Hepatocyte (in vitro differentiated cells): ENCODE measurements around the gene ZBTB25. TPM values are rescaled to one million over a fixed set of nuclear protein-coding genes. Genes with fewer than 3 reads are reported as not detected.

Source experiments
- DNase-seq: peaks from one replicate; pipeline ENCODE4 v3.0.0-alpha.2; 2016; ENCODE audit warnings: low spot score
- H2AFZ ChIP-seq: fragments of 200-600 bp; sonication (generic); 2 replicates; pipeline ENCODE4 v1.6.0; 2016; ENCODE audit warnings: antibody characterized with exemption, mild to moderate bottlenecking
- H3K27ac ChIP-seq: fragments of 200-600 bp; sonication (generic); 2 replicates; pipeline ENCODE4 v1.5.1; 2016; ENCODE audit warnings: mild to moderate bottlenecking
- H3K27me3 ChIP-seq: fragments of 200-600 bp; sonication (generic); 2 replicates; pipeline ENCODE4 v1.6.1; 2016
- H3K36me3 ChIP-seq: fragments of 200-600 bp; sonication (generic); replicated peaks from 2 replicates; pipeline ENCODE4 v1.5.1; 2016; ENCODE audit warnings: low read depth; ENCODE audit not compliant: insufficient read depth
- H3K4me1 ChIP-seq: fragments of 200-600 bp; sonication (generic); 2 replicates; pipeline ENCODE4 v1.5.1; 2016; ENCODE audit warnings: mild to moderate bottlenecking, moderate library complexity; ENCODE audit not compliant: insufficient read depth
- H3K4me2 ChIP-seq: fragments of 200-600 bp; sonication (generic); 2 replicates; pipeline ENCODE4 v1.6.0; 2016
- H3K4me3 ChIP-seq: fragments of 200-600 bp; sonication (generic); 2 replicates; pipeline ENCODE4 v1.5.1; 2016; ENCODE audit warnings: mild to moderate bottlenecking
- H3K79me2 ChIP-seq: fragments of 200-600 bp; sonication (generic); 2 replicates; pipeline ENCODE4 v1.6.0; 2017; ENCODE audit warnings: mild to moderate bottlenecking
- H3K9me2 ChIP-seq: fragments of 200-600 bp; sonication (generic); replicated peaks from 2 replicates; pipeline ENCODE4 v1.6.0; 2017; ENCODE audit warnings: mild to moderate bottlenecking; ENCODE audit not compliant: insufficient read depth
- H3K9me3 ChIP-seq: fragments of 200-600 bp; sonication (generic); 2 replicates; pipeline ENCODE4 v1.5.1; 2016; ENCODE audit warnings: low read depth, mild to moderate bottlenecking
- H4K20me1 ChIP-seq: fragments of 200-600 bp; sonication (generic); 2 replicates; pipeline ENCODE4 v1.6.0; 2016; ENCODE audit warnings: mild to moderate bottlenecking; ENCODE audit not compliant: insufficient read depth, poor library complexity, severe bottlenecking
- EZH2 ChIP-seq: fragments of 200-600 bp; sonication (generic); IDR thresholded peaks from 2 replicates; pipeline ENCODE4 v1.6.1; 2016; ENCODE audit warnings: antibody characterized with exemption, mild to moderate bottlenecking, borderline replicate concordance
- EZH2phosphoT487 ChIP-seq: fragments of 200-600 bp; sonication (generic); IDR thresholded peaks from one replicate; pipeline ENCODE4 v1.6.1; 2018; ENCODE audit warnings: antibody characterized with exemption, mild to moderate bottlenecking, low read depth, moderate library complexity; ENCODE audit not compliant: unreplicated experiment, severe bottlenecking
- WGBS: methylation state at CpG from one replicate; pipeline ENCODE4 v1.1.6; 2016; ENCODE audit warnings: low lambda C conversion rate; ENCODE audit errors: missing lambda C conversion rate; 5-methylcytosine and 5-hydroxymethylcytosine counted together
- polyA plus RNA-seq: library from polyadenylated mRNA; unstranded; fragments of >200 nt; fragmentation: Nextera tagmentation; extraction: Ambion mirVana; gene quantifications from 2 replicates; pipeline ENCODE4 v1.2.1, GENCODE V29; 2016
- total RNA-seq: library from RNA; depleted of rRNA; stranded (reverse); fragments of >200 nt; gene quantifications from 2 replicates; pipeline ENCODE4 v1.2.3, GENCODE V29; 2014
- TF ChIP-seq, protein P1 (sequence below): fragments of 200-600 bp; sonication (generic); IDR thresholded peaks from 2 replicates; pipeline ENCODE4 v1.5.1; 2016; ENCODE audit warnings: antibody characterized with exemption, mild to moderate bottlenecking; ENCODE audit not compliant: poor library complexity

ZBTB25 gene
- total and polyA plus RNA-seq, 2 experiments from 2014 or later = 7.0 to 8.4 TPM

DNA sequence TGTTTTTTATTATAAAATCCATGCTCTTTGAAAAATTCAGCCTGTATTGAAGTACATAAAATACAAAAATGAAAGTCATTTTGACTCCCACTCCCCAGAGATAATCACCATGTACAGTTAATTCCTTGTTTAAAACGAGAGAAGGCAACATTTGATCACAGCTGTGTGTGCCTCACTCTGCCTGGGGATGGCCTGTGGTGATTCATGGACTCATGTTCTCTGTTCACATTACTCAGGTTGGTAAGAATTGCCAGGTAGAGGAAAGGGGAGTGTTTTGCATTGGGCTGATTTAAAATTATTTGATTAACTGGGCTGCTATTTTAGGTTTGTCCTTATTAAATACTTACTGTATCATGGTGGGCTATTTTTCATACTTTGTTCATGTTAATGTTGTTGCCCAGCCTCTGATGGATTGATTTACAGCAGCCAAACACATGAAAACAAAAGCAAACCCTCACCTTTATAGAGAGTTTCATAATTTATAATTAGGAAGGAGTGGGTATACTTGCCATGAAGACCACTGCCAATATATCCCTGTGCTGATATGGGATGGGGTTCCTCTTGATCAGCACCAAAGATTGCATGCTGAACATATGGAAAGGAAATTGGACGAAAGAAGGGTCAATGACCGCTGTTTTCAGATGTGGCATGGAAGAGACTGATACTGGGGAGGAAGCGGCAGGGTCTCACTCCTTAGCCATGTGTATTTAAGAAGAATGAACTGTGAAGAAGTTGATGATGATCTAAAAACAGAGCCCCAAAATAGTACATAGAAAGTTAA is 3.9 kb upstream of the ZBTB25 start:
- Histone ChIP-seq H3K79me2 (peaks cover 74% of the 10 kb centered on the region), H3K27me3 (no peaks in the 10 kb centered on the region), H3K9me2 (no peaks in the 10 kb centered on the region), H4K20me1 (peaks cover 70% of the 10 kb centered on the region), H3K36me3 (no peaks in the 10 kb centered on the region), H3K4me1 (peaks cover 29% of the 10 kb centered on the region), H3K9me3 (no peaks in the 10 kb centered on the region), H2AFZ (no peak overlapping the region), H3K4me3 (no peak overlapping the region), H3K27ac (peak overlapping the region; percentile 100), H3K4me2 (peak overlapping the region; percentile 90)
- TF ChIP-seq EZH2phosphoT487 (no peak), EZH2 (no peak)
- TF ChIP-seq, protein P1, sequence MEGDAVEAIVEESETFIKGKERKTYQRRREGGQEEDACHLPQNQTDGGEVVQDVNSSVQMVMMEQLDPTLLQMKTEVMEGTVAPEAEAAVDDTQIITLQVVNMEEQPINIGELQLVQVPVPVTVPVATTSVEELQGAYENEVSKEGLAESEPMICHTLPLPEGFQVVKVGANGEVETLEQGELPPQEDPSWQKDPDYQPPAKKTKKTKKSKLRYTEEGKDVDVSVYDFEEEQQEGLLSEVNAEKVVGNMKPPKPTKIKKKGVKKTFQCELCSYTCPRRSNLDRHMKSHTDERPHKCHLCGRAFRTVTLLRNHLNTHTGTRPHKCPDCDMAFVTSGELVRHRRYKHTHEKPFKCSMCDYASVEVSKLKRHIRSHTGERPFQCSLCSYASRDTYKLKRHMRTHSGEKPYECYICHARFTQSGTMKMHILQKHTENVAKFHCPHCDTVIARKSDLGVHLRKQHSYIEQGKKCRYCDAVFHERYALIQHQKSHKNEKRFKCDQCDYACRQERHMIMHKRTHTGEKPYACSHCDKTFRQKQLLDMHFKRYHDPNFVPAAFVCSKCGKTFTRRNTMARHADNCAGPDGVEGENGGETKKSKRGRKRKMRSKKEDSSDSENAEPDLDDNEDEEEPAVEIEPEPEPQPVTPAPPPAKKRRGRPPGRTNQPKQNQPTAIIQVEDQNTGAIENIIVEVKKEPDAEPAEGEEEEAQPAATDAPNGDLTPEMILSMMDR = no peak
- 73% methylated on average over 4 of the region's 4 CpGs for WGBS
- peak; percentile 39 for DNase-seq

DNA sequence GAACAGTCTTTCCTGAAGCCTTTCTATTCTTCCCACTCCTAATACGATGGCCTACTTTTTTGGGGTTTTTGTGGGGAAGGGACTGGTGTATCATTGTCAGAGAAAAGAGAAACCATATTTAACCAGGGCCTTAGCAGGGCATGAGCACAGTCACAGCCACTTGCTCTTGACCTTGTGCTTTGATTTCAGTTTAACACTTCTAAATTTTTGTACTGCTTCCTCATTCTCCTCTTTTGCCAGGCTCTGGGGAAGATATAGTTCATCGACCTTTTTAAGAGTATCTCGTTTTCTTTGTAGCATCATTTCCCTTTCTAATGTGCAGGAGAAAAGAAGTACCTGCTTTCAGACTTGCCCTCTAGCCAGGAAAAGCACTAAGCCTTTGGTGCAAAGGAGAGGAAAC is 3.1 kb upstream of the ZBTB25 start:
- Histone ChIP-seq H4K20me1 (peaks cover 62% of the 10 kb centered on the region), H3K9me3 (no peaks in the 10 kb centered on the region), H3K4me3 (peak overlapping the region; percentile 13), H3K4me1 (peaks cover 37% of the 10 kb centered on the region), H3K27ac (peak overlapping the region; percentile 100), H3K79me2 (peaks cover 73% of the 10 kb centered on the region), H3K36me3 (no peaks in the 10 kb centered on the region), H3K4me2 (peak overlapping the region; percentile 90), H3K9me2 (no peaks in the 10 kb centered on the region), H2AFZ (no peak overlapping the region), H3K27me3 (no peaks in the 10 kb centered on the region)
- WGBS = 65% methylated on average over 3 of the region's 3 CpGs
- DNase-seq = no peak
- TF ChIP-seq, protein P1 = no peak
- no peak for TF ChIP-seq EZH2phosphoT487
- no peak for TF ChIP-seq EZH2

DNA sequence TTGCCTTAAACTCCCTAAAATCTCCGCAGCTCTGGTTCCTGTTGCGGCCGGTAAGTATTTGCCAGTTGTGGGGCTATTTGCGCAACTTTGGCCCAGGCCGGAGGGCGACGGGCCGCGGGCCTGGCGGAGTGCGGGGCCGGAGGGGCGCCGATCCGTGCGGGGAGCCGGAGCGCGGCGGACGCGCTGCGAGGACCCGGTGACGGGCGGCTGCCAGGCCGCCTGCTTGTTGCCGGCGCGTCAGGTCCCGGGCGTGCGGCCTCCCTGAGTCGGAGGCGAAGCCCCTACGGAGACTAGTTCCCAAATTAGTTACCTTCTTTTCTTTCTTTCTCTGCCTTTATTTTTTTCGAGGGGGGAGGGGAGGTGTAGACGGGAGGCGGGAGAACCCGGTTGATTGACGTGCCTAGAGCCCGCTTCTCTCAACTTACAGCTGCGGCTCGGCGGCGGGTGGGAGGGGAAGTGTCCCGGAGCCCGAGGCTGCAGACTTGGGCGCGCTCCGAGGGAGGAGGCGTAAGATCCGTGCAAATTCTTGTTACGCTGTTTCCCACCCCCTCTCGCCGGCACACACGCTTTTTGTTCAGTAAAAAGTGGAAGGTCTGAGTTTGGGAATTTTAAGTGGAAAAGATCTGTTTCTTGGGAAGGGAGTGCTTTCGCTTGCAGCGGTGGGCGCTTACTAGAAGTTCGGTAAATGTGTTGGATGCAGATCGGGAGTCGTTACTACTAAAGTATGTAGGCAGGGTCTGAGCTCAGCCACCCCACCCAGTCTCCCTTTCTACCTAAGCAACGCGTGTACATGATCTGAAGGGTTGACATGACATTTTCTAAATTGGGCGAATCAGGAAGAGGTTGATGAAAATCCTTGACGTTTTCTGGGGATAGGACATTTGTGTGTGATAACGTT is 1.5 kb upstream of the ZBTB25 start:
- DNase-seq = peak; percentile 94
- no peaks in the 10 kb centered on the region for H3K9me2 ChIP-seq
- H3K36me3 ChIP-seq = no peaks in the 10 kb centered on the region
- WGBS = under 1% methylated on average over 59 of the region's 68 CpGs
- H4K20me1 ChIP-seq = peaks cover 47% of the 10 kb centered on the region
- TF ChIP-seq, protein P1 = no peak
- peak overlapping the region; percentile 91 for H3K4me3 ChIP-seq
- H3K4me1 ChIP-seq = peaks cover 50% of the 10 kb centered on the region
- H3K79me2 ChIP-seq = peaks cover 67% of the 10 kb centered on the region
- H3K4me2 ChIP-seq = peak overlapping the region; percentile 90
- H3K27me3 ChIP-seq = no peaks in the 10 kb centered on the region
- H2AFZ ChIP-seq = peak overlapping the region; percentile 76
- no peaks in the 10 kb centered on the region for H3K9me3 ChIP-seq
- peak overlapping the region; percentile 100 for H3K27ac ChIP-seq
